OCI-LY3 (cell line): ENCODE results near the gene VPS72.

Source experiments
- CTCF ChIP-seq: fragments of 200-600, 300-600 bp; sonication (generic); IDR thresholded peaks from 2 replicates; pipeline ENCODE4 v1.5.1; 2014; ENCODE audit warnings: antibody characterized with exemption, low read length, low read depth
- EZH2phosphoT487 ChIP-seq: fragments of 200-600 bp; shearing (Covaris generic); IDR thresholded peaks from 2 replicates; pipeline ENCODE4 v1.6.1; 2018; ENCODE audit warnings: antibody characterized with exemption, mixed run types, low read depth

- no peak for TF ChIP-seq CTCF
- TF ChIP-seq EZH2phosphoT487 = no peak
Measured at GRCh38 chr1:151198254-151199127, 8.5 kb upstream of the VPS72 start, which contains the start of gene PIP5K1A.
